PC-9 (cell line): ENCODE results near the gene LAMC2. TPM values are rescaled to one million over a fixed set of nuclear protein-coding genes. Genes with fewer than 3 reads are reported as not detected.

Experiments
- BruUV-seq: library from RNA; stranded (reverse); fragments of 400-500 nt; replicated peaks from 2 replicates; lab custom pipeline; 2021; lab: Mats Ljungman, UMichigan
- CTCF ChIA-PET: fragments of 300-600 bp; sonication (Branson Sonifier 250); formaldehyde crosslinking; loops from one replicate; lab custom pipeline; 2022; ENCODE audit warnings: antibody characterized with exemption; lab: Charles Lee
- POLR2A ChIA-PET: fragments of 300-600 bp; sonication (Branson Sonifier 250); formaldehyde crosslinking; loops from one replicate; lab custom pipeline; 2022; ENCODE audit warnings: antibody characterized with exemption; ENCODE audit not compliant: unreplicated experiment; lab: Charles Lee
- DNase-seq, 2 experiments: peaks; one replicate each; pipeline versions ENCODE4 v3.0.0 to v3.0.0-alpha.2; 2015 to 2022; ENCODE audit warnings: mixed read lengths in 1 of 2
- H2AFZ ChIP-seq: fragments of 200-600 bp; sonication (generic); 2 replicates; pipeline ENCODE4 v1.8.1; 2017; ENCODE audit warnings: antibody characterized with exemption
- H3F3A ChIP-seq: fragments of 200-600 bp; sonication (generic); 2 replicates; pipeline ENCODE4 v1.8.1; 2017; ENCODE audit warnings: antibody characterized with exemption, mild to moderate bottlenecking, low read depth; ENCODE audit not compliant: insufficient read depth
- H3K27ac ChIP-seq: fragments of 200-600 bp; sonication (generic); 2 replicates; pipeline ENCODE4 v1.6.1; 2016; ENCODE audit warnings: mixed run types
- H3K27me3 ChIP-seq: fragments of 200-600 bp; sonication (generic); 2 replicates; pipeline ENCODE4 v1.6.1; 2016; ENCODE audit warnings: low read depth, mixed run types; ENCODE audit not compliant: insufficient read depth
- H3K36me3 ChIP-seq: fragments of 200-600 bp; sonication (generic); 2 replicates; pipeline ENCODE4 v1.6.1; 2016; ENCODE audit warnings: low read depth, mixed run types
- H3K4me1 ChIP-seq: fragments of 200-600 bp; sonication (generic); replicated peaks from 2 replicates; pipeline ENCODE4 v1.6.1; 2016; ENCODE audit warnings: mixed run types; ENCODE audit not compliant: insufficient read depth
- H3K4me2 ChIP-seq: fragments of 200-600 bp; sonication (generic); 2 replicates; pipeline ENCODE4 v1.6.1; 2017; ENCODE audit warnings: mixed run types
- H3K4me3 ChIP-seq: fragments of 200-600 bp; sonication (generic); 2 replicates; pipeline ENCODE4 v1.6.1; 2016; ENCODE audit warnings: mixed run types
- H3K79me2 ChIP-seq: fragments of 200-600 bp; sonication (generic); 2 replicates; pipeline ENCODE4 v1.6.1; 2017; ENCODE audit warnings: low read depth, mixed run types
- H3K9me2 ChIP-seq: fragments of 200-600 bp; sonication (generic); 2 replicates; pipeline ENCODE4 v1.8.1; 2017; ENCODE audit warnings: mild to moderate bottlenecking; ENCODE audit not compliant: insufficient read depth
- H3K9me3 ChIP-seq: fragments of 200-600 bp; sonication (generic); 2 replicates; pipeline ENCODE4 v1.8.1; 2016; ENCODE audit warnings: low read depth; ENCODE audit not compliant: insufficient read depth
- H4K20me1 ChIP-seq: fragments of 200-600 bp; sonication (generic); 2 replicates; pipeline ENCODE4 v1.8.1; 2017; ENCODE audit not compliant: insufficient read depth
- CTCF ChIP-seq: fragments of 200-600 bp; sonication (generic); conservative IDR thresholded peaks from 2 replicates; pipeline ENCODE4 v1.6.1; 2017; ENCODE audit warnings: mixed run types, antibody characterized with exemption, mild to moderate bottlenecking, moderate library complexity
- EZH2 ChIP-seq: fragments of 200-600 bp; sonication (generic); IDR thresholded peaks from 2 replicates; pipeline ENCODE4 v1.8.0; 2017; ENCODE audit warnings: antibody characterized with exemption, low read depth
- intact Hi-C: fragments of 100-400 bp; cut with micrococcal nuclease; formaldehyde crosslinking; loops from one replicate; pipeline ENCODE4 v1.10.0; 2022; ENCODE audit not compliant: unreplicated experiment
- total RNA-seq: library from RNA; stranded (reverse); gene quantifications from 2 replicates; pipeline ENCODE4 v1.2.3, GENCODE V29; 2021

Gene LAMC2
- total RNA-seq, 1 experiment from 2014 or later: 109 TPM

- no peak overlapping the region for H3K4me3 ChIP-seq
- H3K9me2 ChIP-seq: no peaks in the 10 kb centered on the region
- TF ChIP-seq CTCF (no peak), EZH2 (no peak)
- no peak overlapping the region for H3K27ac ChIP-seq
- ChIA-PET POLR2A (no interaction called here), CTCF (no interaction called here)
- DNase-seq: no peak
- no peaks in the 10 kb centered on the region for H3K79me2 ChIP-seq
- BruUV-seq: no TSS peak
- 0 out of 2 replicates have a peak, but pooled peaks cover 8% of the 10 kb centered on the region for H3K36me3 ChIP-seq
- H3K9me3 ChIP-seq: no peaks in the 10 kb centered on the region
- H3F3A ChIP-seq: peaks cover 21% of the 10 kb centered on the region
- no peak overlapping the region for H3K4me2 ChIP-seq
- peaks cover 6% of the 10 kb centered on the region for H3K4me1 ChIP-seq
- intact Hi-C loops: no loop called here
- no peaks in the 10 kb centered on the region for H3K27me3 ChIP-seq
- H2AFZ ChIP-seq: no peak overlapping the region
- H4K20me1 ChIP-seq: no peaks in the 10 kb centered on the region
These were observed 58.4 kb downstream of the LAMC2 start for GRCh38 chr1:183244466-183244865.

GRCh38 chr1:183245357-183245756 is 59.3 kb downstream of the LAMC2 start:
- Histone ChIP-seq H2AFZ (no peak overlapping the region), H3K36me3 (0 out of 2 replicates have a peak, but pooled peaks cover 8% of the 10 kb centered on the region), H3K4me3 (no peak overlapping the region), H3F3A (peaks cover 25% of the 10 kb centered on the region), H3K4me2 (no peak overlapping the region), H3K9me3 (0 out of 2 replicates have a peak, but pooled peaks cover 6% of the 10 kb centered on the region), H3K4me1 (peaks cover 6% of the 10 kb centered on the region), H3K27ac (no peak overlapping the region), H3K79me2 (no peaks in the 10 kb centered on the region), H3K9me2 (no peaks in the 10 kb centered on the region), H4K20me1 (no peaks in the 10 kb centered on the region), H3K27me3 (no peaks in the 10 kb centered on the region)
- TF ChIP-seq EZH2: no peak
- TF ChIP-seq CTCF: no peak
- ChIA-PET CTCF (no interaction called here), POLR2A (no interaction called here)
- BruUV-seq: no TSS peak
- no peak for DNase-seq
- intact Hi-C loops: no loop called here

- H3K27me3 ChIP-seq: no peaks in the 10 kb centered on the region
- H3K4me2 ChIP-seq: no peak overlapping the region
- ChIA-PET POLR2A (no interaction called here), CTCF (no interaction called here)
- H2AFZ ChIP-seq: no peak overlapping the region
- no peaks in the 10 kb centered on the region for H4K20me1 ChIP-seq
- H3K9me3 ChIP-seq: 0 out of 2 replicates have a peak, but pooled peaks cover 9% of the 10 kb centered on the region
- no TSS peak for BruUV-seq
- H3K27ac ChIP-seq: no peak overlapping the region
- H3K36me3 ChIP-seq: 0 out of 2 replicates have a peak, but pooled peaks cover 8% of the 10 kb centered on the region
- no peak overlapping the region for H3K4me3 ChIP-seq
- peaks cover 21% of the 10 kb centered on the region for H3F3A ChIP-seq
- H3K79me2 ChIP-seq: no peaks in the 10 kb centered on the region
- peaks cover 6% of the 10 kb centered on the region for H3K4me1 ChIP-seq
- no peaks in the 10 kb centered on the region for H3K9me2 ChIP-seq
- intact Hi-C loops: no loop called here
- no peak for DNase-seq
- TF ChIP-seq EZH2 (no peak), CTCF (no peak)
These were observed 60.4 kb downstream of the LAMC2 start for GRCh38 chr1:183246436-183246835.
